Bronchial epithelial cell (primary cell): ENCODE measurements around the gene TPRG1. TPM values are rescaled to one million over a fixed set of nuclear protein-coding genes. Genes with fewer than 3 reads are reported as not detected.

Source experiments
- DNase-seq: peaks from one replicate; pipeline ENCODE4 v3.0.0-alpha.2; 2010; ENCODE audit warnings: low read depth
- FAIRE-seq: peaks from 2 replicates; lab custom pipeline; 2011; peaks lifted over from hg19 to GRCh38; lab: Jason Lieb, UNC
- H3K27me3 ChIP-seq: 2 replicates; pipeline ENCODE4 v1.5.1; 2011; ENCODE audit warnings: low read length; ENCODE audit not compliant: control insufficient read depth, insufficient read depth
- H3K36me3 ChIP-seq: 2 replicates; pipeline ENCODE4 v1.5.1; 2011; ENCODE audit warnings: low read length; ENCODE audit not compliant: control insufficient read depth, insufficient read depth
- H3K4me3 ChIP-seq: 2 replicates; pipeline ENCODE4 v1.5.1; 2011; ENCODE audit warnings: mild to moderate bottlenecking, low read depth, low read length, control low read depth
- CTCF ChIP-seq: IDR thresholded peaks from 2 replicates; pipeline ENCODE4 v1.5.1; 2011; ENCODE audit warnings: mild to moderate bottlenecking, moderate library complexity, low read length, control low read depth, inconsistent platforms; ENCODE audit not compliant: insufficient read depth, severe bottlenecking
- total RNA-seq: library from RNA; depleted of rRNA; stranded (reverse); fragments of >200 nt; gene quantifications from 2 replicates; pipeline ENCODE4 v1.2.1, GENCODE V29; 2014

Gene TPRG1
- total RNA-seq, 1 donor from 2014 or later = 1.6 TPM

- no peak for DNase-seq
- H3K27me3 ChIP-seq = no peaks in the 10 kb centered on the region
- no peak overlapping the region for H3K4me3 ChIP-seq
- TF ChIP-seq CTCF = no peak
- FAIRE-seq = no peak
- H3K36me3 ChIP-seq = no peaks in the 10 kb centered on the region
Measured at GRCh38 chr3:189214651-189215050, 42.9 kb downstream of the TPRG1 start.

GRCh38 chr3:189222927-189223636 is 51.3 kb downstream of the TPRG1 start:
- no peaks in the 10 kb centered on the region for H3K36me3 ChIP-seq
- no peak for TF ChIP-seq CTCF
- peak; percentile 28 for FAIRE-seq

GRCh38 chr3:189225431-189225830 is 53.7 kb downstream of the TPRG1 start:
- H3K27me3 ChIP-seq = peaks cover 2% of the 10 kb centered on the region
- no peak for DNase-seq
- FAIRE-seq = no peak
- H3K36me3 ChIP-seq = no peaks in the 10 kb centered on the region
- no peak for TF ChIP-seq CTCF
- no peak overlapping the region for H3K4me3 ChIP-seq

More at GRCh38 chr3:189222927-189223636, 51.3 kb downstream of the TPRG1 start:
- Histone ChIP-seq H3K27me3 (peaks cover 2% of the 10 kb centered on the region), H3K4me3 (no peak overlapping the region)
- DNase-seq = peak; percentile 17

- no peak for TF ChIP-seq CTCF
- no peak for FAIRE-seq
- no peaks in the 10 kb centered on the region for H3K36me3 ChIP-seq
- no peak for DNase-seq
- H3K27me3 ChIP-seq = no peaks in the 10 kb centered on the region
- no peak overlapping the region for H3K4me3 ChIP-seq
Measured at GRCh38 chr3:189227249-189227648, 55.5 kb downstream of the TPRG1 start.

- DNase-seq = no peak
- no peak for TF ChIP-seq CTCF
- Histone ChIP-seq H3K27me3 (no peaks in the 10 kb centered on the region), H3K36me3 (no peaks in the 10 kb centered on the region), H3K4me3 (no peak overlapping the region)
- no peak for FAIRE-seq
Measured at GRCh38 chr3:189229196-189229828, 57.5 kb downstream of the TPRG1 start.
